GM19023 (cell line): ENCODE measurements around the gene VEZT.
"Not testable (repeated sequence)": the region's sequence is repeated elsewhere in the genome, so short reads cannot be mapped to it uniquely, and the experiment has no call there.

ENCODE experiments used
- ATAC-seq: cut with Tn5 transposase; IDR thresholded peaks from one replicate; pipeline ENCODE4 v1.9.1; 2021; ENCODE audit warnings: mild to moderate bottlenecking, moderate library complexity; ENCODE audit not compliant: unreplicated experiment

VEZT gene

DNA sequence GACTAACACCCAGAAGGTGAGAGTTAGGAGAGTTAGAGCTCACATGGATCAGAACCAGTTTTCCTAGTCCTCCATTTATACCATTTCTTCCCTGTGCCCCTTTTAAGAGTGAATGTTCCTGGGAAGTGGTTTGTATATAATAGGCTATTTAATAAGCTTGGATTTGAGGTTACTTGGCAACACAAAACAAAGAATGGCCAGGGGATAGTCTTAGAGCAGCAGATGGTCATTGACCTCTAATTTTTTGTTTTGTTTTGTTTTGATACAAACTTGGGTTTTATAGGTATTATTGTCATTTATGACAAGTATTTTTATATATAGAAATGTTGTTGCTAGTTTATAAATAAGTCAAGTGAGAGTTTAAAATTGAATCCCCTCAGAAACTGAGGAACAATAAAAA is 35.8 kb downstream of the VEZT start:
- ATAC-seq = no peak

DNA sequence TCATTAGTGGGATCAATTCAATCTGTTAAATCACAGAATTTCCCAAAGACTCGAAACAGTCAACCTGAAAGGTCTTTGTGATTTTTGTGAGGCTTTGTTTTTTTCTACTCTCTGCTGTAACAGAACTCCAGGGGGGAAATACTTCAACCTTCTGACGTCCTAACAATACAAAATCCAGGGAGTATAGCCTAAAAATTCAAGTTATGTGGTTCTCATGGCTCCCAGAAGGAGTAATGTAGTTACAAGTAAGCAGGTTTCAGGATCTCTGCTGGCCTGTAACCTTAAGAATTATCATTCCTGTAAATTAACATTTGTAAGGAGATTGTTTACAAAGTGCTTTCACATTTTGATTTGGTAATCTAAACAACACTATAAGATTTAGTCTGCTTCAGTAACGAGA is 39.9 kb downstream of the VEZT start:
- no peak for ATAC-seq

DNA sequence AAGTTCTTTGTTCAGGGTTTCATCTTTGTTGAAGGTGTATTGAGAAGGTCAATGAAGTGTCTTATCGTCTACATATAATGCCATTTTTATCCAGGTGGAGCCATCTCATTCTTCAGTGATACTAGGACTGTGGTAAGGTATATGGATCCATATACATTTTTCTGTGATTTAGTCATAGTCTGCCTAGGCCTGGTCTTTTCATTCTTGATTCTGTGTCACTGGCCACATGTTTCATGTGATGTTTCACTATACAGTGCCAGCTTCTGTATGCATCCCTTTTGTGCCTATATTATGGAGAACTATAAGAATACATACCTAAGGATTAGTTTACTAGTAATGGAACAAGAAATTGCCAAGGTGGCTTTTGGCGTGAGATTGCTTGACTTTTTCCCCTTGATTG is 40.5 kb downstream of the VEZT start:
- ATAC-seq = no peak

DNA sequence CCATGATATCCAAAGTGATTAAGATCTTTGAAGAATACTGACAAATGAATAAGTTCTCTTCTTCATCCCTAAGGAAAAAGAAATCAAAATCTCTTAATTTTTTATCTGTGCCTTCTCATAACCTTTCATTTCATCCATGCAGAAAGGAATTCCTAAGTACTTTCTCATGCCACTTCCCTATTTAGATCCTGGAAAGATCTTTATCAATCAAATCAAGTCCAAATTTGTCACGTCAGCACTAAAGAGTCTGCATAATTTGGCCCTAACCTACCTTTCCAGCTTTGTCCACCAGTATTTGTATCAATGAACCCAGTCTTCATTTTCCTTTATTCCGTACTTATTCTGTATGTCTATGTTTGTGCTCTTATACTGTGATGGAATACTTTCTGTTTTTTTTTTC is 41.2 kb downstream of the VEZT start:
- no peak for ATAC-seq

DNA sequence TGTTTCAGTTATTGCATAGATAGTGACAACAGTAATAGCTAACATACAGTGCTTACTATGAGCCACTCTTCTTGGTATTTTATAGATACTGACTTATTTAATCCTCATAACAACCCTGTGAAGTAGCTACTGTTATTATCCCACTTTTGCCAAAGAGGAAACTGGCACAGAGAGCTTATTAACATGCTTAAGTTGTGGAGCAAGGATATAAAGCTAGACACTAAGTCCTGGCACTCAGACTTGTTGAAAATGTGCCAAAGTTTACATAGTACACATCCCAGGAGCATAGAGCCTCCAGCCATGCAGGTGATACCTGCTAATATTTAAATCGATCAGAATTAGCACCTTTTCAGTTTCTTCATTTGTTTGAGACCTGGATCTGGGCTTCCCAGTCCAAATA is 41.8 kb downstream of the VEZT start:
- ATAC-seq = no peak

DNA sequence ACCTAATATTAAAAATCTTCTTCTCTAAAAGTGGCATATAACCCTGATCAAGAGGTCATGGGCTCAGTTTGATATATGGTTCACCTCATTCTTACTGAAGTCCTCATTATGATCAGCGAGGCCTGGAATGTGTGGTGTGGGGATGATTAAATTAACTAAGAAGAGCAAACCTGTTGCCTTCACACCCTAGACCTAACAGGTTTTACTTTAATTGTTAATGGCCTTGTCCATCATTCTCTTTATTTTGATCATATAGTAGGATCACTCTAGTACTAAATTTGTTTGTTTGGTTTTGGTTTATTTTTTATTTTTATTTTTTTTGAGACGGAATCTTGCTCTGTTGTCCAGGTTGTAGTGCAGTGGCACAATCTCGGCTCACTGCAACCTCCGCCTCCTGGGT is 43.5 kb downstream of the VEZT start:
- ATAC-seq = no peak

DNA sequence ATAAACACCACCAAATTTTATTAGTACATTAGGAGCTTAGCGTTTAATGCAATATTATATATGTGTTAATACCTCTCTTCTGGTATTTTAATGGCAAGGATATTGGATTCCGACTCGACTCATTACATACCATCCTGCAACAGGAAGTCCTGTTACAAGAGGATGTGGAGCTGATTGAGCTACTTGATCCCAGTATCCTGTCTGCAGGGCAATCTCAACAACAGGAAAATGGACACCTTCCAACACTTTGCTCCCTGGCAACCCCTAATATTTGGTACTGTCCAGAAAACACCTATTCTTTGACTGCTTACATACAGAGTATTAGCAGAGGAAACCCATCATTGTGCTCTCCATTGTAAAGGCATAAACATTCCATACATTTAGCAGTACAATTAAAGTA is 45.2 kb downstream of the VEZT start:
- no peak for ATAC-seq

DNA sequence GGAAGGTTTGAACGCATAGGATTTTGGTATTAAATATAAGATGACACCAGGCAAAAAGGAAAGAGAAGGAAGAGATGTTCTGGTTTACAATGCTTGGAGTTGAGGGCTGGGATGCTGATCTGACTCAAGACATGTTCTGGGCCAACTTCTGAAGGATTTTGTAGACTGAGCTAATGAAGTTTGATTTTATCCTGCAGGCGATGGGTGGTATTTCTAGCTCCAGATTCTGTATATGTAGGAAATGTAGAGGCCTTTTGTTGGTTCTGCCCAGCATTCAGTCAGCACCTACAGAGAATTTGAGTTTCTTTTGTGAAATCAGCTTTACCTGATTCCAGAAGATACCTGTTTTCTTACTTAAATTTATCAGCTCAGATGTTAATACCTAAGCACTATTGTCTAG is 48.2 kb downstream of the VEZT start:
- ATAC-seq = no peak

DNA sequence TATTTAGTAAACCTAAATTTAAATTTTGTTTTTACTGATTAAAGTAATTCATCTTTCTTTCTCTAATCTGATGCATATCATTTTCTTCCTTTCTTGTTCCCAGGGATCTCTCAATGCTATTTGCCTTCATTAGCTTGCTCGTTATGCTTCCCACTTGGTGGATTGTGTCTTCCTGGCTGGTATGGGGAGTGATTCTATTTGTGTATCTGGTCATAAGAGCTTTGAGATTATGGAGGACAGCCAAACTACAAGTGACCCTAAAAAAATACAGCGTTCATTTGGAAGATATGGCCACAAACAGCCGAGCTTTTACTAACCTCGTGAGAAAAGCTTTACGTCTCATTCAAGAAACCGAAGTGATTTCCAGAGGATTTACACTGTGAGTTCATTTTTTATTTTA is 48.6 kb downstream of the VEZT start:
- ATAC-seq = no peak

DNA sequence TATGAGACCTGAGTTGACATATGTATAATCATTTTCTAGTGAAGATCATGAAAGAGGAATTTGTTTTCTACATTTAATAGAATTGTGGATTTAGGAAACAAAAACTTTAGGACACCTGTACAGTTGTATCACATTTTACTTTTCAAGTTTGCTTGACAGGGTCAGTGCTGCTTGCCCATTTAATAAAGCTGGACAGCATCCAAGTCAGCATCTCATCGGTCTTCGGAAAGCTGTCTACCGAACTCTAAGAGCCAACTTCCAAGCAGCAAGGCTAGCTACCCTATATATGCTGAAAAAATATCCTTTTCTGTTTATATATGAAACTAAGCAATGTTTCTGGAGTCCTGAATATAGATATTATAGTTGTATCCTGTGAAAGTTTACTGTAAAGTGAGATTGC is 52.3 kb downstream of the VEZT start:
- no peak for ATAC-seq

DNA sequence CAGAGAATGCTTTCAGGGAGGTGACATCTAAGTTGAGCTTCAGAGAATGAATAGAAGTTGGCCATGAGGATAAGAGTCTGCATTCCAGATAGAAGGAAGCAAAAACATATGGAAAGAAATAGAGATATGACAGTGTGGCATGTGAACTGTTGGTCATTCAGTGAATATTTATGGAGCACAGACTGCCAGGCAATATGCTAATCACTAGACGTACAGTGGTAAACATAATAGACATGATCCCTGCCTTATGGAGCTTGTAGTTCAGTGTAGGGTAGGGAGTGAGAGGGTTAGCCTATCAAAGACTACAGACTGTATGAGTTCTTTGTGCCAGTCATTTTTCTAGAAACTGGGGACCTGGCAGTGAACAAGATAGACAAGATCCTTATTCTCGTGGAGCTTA is 53.9 kb downstream of the VEZT start:
- no peak for ATAC-seq

DNA sequence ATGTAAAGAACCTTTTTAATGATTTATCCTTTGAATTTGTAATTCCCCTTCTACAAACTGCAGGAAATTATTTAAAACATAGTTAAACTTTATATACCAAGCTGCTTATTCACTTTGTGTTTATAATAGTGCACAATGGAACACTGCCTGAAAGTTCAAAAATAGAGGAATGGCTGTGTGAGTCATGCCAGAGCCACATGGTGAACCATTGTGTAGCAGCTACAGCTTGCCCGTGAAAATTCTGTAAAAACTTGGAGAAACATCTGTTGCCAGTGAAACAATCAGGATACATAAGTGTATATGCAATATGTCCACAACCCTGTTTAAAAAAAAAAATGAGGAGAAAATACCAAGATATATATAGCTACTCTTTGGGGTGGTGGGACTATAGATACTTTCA is 59.5 kb downstream of the VEZT start:
- ATAC-seq = no peak

DNA sequence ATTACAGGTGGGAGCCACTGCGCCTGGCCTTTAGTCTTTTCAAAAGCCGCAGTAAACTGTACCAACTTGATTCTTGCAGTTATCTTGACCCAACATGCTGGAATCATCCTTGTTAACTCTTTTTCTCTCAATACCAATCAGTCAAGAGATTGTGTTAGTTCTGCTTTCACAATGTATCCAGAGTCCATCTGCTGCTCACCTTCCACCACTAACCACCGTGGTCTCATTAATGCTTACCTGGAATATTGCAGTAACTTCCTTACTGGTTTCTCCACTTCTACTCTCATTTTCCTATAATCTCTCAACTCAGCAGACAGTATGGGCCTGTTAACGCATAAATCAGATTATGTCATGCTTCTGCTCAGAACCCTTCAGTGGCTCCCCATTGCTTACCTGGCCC is 62.2 kb downstream of the VEZT start:
- no peak for ATAC-seq

DNA sequence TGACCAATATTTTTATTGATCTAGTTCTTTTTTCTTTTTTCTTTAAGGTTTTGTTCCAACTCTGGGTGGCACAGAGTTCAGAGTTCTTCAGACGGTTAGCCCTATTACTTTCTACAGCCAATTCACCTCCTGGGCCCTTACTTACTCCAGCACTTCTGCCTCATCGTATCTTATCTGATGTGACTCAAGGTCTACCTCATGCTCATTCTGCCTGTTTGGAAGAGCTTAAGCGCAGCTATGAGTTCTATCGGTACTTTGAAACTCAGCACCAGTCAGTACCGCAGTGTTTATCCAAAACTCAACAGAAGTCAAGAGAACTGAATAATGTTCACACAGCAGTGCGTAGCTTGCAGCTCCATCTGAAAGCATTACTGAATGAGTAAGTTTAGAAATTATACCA is 64.7 kb downstream of the VEZT start:
- no peak for ATAC-seq

DNA sequence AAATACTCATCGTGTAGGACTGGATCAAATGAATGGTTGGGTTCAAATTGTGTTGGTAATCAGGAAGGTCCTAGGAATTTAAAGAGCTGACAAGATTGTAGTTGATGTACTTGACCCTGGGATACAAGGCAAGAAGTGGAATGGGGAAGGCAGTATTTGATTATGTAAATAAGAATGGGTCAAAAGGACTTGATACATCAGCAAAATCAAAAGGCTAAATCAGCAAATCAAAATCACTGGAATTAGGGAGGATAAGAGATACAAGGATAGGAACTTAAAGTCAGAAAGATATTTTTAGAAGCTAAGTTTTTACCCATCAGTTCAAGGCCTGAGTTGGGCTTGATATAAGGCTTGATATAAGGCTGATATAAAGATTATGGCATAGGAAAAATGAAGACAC is 65.8 kb downstream of the VEZT start:
- no peak for ATAC-seq

DNA sequence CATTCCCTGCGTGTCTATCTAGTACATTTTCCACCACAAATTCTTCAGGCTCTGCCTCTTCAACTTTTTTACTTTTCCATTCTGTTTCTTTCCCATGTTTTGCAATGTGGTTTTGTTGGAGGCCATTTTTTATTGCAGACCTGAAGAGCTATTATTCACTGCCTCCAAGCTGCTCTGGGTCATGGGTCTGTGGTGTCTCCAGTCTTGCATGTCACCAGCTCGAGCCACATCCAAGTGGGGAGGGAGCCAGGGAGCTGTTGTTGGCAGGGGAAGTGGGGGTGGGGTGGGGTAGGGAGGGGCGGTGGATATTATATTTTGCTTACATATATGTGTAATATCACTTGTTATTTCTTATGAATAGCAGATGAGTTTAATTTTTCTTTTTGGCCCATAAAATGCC is 69.1 kb downstream of the VEZT start:
- ATAC-seq = no peak

DNA sequence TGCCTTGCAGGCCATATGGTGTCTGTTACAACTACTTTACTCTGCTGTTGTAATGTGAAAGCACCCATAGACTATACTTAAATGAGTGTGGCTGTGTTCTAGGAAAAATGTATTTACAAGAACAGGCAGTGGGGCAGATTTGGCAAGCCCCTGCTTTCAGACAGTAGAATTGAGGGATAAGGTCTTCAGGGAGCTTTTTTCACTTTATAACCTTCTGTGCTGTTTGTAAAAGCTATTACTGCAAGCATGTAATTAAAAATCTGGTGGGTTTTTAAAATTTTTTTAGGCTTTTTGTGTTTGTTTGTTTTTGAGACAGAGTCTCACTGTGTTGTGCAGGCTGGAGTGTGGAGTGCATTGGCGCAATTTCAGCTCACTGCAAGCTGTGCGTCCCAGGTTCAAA is 73.9 kb downstream of the VEZT start:
- ATAC-seq = no peak

DNA sequence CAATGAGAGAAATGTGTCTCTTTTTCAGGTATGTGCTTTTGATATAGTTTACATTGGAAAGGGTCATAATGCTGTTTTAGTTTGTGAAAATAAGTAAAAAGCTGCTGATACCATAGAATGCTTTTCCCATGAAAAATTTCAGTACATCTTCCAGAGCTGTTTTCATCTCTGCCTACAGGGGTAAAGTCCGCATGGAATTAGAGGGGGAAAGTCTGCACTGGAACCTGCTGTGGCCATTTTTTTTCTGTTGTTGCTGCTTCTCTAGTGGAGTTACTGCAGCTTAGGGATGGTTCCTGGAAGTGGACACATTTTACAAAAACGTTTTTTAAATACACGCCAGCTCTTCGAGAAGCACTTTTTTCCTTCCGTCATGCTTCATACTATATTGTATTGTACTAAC is 81.3 kb downstream of the VEZT start:
- no peak for ATAC-seq

DNA sequence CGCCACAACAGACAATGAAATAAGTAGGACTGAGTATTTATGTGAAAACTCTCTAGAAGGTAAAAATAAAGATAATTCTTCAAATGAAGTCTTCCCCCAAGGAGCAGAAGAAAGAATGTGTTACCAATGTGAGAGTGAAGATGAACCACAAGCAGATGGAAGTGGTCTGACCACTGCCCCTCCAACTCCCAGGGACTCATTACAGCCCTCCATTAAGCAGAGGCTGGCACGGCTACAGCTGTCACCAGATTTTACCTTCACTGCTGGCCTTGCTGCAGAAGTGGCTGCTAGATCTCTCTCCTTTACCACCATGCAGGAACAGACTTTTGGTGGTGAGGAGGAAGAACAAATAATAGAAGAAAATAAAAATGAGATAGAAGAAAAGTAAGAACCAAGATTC is 82.7 kb downstream of the VEZT start:
- no peak for ATAC-seq

DNA sequence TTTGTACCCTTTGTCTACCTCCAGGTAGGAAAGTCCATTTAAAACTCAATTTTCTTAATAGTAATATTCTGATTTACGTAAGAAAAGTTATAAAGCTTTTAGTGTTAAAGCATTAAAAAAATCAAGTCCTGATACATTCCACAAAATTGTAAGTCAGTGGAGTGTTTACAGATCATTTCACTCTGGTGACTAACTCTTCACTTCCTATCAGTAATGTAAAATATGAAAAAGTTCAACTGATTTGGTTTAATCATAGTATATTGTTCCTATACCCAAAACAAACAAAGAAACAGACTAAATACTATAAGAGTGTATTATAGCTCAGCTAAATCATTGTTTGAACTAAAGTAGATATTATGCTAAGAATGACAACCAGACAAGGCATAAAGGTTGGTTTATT is 85.9 kb downstream of the VEZT start:
- no peak for ATAC-seq

DNA sequence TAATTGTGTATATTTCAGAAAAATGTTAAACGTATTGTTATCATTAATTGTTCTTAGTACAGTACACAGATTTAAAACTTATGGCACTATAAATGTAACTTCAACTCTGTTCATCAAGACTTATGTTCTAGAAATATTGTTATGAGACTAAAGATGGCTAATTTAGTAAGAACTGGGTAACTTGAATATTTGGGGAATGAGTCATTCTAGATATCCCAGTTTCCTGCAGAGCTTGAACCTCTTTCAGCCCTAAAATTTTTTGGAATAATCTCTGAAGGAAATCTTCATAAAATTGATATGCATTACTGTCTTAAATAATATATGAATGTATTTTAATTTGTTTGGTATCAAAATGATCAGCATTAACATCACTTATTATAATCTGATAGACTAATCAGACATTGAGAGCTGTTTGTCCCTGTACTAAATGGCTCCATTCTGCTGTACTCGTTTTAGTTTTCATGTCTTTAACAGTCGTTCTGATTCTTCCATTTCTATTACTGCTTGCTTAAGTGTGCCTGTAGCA is 87.1 kb downstream of the VEZT start:
- no peak for ATAC-seq

DNA sequence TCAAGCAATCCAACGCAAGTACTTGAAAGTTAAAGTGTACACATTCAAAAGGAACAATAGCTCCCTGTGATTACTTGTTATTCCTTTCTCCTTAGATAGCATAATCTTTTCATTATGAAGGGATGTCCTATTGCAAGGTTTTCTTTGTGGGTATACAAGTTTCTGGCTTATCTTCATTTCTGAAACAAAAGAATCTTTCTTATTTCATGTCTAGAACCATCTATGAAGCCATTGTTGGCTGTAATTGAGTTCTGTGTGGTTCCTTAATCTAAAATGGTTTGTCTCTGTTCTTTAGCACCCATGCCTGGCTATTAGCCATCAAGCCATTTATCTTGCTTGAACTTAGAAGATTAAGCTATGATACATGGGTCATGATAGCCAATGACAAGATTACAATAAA is 95.0 kb downstream of the VEZT start:
- ATAC-seq = no peak

DNA sequence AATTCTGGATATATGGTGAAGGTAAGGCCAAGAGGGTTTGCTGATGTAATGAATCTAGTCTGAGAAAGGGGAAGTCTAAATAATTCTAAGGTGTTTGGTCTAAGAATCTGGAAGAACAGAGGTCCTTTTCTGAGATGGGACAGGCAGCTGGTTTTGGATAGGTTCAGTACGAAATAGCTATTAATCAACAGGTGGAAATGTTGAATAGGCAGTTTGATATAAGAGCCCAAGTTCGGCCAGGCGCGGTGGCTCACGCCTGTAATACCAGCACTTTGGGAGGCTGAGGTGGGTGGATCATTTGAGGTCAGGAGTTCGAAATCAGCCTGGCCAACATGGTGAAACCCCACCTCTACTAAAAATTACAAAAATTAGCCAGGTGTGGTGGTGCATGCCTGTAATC is 97.1 kb downstream of the VEZT start:
- ATAC-seq = not testable (repeated sequence)

DNA sequence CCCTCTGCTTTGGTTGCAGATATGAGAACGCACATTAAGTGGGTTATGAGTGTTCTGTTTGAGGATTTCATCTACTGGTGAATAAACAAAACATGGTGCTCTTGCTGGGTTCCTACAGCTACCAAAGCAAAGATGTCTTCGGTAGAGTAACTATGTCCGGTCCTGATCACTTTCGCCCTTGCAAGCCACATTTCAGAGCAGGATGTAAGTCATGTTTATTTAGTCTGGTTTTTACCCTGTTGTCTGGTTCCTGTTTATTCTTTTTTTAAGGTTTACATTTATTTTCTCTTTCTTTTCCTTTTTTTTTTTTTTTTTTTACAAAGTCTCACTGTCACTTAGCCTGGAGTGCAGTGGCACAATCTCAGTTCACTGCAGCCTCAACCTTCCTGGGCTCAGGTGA is 99.2 kb downstream of the VEZT start:
- ATAC-seq = no peak
